Amygdala (tissue), 56 donors: ENCODE measurements around the gene SLC66A1.
"Not testable (repeated sequence)": the region's sequence is repeated elsewhere in the genome, so short reads cannot be mapped to it uniquely, and the experiment has no call there.

ENCODE experiments used
- DNase-seq, 56 donors: peaks; one replicate each; lab custom pipeline; 2025; lab: John Stamatoyannopoulos, UW

Gene SLC66A1

DNA sequence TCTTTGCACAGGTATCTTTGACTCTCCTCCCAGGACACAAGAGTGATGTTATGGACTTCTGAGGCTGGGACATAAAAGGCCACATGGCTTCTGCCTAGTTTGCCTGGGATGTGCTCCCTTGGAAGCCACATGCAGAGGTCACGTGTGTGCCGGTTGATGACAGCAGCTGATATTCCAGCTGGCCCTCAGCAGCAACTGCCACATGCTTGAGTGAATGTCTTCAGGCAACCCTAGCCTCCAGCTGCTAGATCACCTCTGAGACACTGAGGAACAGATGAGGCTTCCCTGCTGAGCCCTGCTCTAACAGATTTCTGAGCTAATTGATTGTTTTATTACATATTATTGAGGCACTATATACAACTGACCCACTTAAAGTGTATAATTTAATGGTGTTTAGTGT lies 11.9 kb upstream of the SLC66A1 start:
- DNase-seq: no peak

DNA sequence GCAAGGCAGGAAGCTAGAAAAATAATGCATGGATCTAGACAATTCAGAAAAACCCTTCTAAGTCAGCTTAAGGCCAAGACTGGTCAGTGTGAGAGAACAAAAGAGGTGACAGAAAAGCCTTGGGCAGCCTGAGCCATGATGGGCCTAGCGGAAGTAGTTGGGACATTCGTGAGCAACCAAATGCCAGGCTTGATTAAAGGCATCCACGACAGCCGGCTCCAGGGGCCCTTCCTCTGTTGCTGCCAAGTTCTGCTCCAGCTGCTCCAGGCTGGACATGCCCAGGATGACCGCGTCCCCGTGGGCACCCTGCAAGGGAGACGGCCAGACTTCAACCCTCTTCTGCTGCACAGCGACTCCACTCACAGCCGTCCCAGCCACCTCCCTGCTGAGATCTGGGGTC lies 8.0 kb upstream of the SLC66A1 start:
- DNase-seq: not testable (repeated sequence)

DNA sequence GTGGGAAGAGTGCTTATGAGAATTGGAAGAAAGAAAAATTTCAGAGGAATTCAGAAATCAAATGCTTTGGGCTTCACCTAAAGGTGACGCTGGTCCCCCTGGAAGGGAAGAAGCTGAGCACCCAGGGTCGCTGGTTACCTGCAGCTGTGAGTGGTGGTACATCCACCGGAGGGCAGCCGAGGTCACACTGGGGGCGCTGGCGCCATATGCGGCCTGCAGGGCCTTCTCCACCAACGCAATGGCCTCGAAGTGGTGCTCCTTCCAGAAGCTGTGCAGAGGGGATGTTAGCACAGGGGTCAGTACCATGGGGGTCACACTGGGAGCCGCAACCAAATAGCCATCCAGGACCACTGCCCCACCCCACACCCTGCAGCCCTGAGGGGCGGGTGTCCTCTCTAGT lies 6.2 kb upstream of the SLC66A1 start:
- DNase-seq: no peak

DNA sequence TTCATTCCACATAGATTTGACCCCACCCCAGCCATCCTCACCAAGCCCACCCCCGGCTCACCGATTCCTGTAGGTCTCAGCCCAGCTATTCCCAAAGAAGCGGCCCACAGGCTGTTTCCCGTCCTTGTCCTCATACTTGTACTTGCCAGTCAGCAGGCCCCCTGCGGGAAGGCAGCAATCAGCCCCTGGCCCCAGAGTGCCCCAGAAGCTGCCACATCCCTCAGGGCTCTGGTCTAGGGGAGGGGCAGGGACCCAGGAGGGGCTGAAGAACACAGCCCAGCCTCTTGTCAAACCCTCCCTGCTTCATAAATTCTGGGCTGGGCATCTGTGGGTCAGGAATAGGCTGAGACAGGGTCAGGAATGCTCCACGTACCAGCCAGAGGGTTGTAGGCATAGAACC lies 5.2 kb upstream of the SLC66A1 start:
- no peak for DNase-seq

DNA sequence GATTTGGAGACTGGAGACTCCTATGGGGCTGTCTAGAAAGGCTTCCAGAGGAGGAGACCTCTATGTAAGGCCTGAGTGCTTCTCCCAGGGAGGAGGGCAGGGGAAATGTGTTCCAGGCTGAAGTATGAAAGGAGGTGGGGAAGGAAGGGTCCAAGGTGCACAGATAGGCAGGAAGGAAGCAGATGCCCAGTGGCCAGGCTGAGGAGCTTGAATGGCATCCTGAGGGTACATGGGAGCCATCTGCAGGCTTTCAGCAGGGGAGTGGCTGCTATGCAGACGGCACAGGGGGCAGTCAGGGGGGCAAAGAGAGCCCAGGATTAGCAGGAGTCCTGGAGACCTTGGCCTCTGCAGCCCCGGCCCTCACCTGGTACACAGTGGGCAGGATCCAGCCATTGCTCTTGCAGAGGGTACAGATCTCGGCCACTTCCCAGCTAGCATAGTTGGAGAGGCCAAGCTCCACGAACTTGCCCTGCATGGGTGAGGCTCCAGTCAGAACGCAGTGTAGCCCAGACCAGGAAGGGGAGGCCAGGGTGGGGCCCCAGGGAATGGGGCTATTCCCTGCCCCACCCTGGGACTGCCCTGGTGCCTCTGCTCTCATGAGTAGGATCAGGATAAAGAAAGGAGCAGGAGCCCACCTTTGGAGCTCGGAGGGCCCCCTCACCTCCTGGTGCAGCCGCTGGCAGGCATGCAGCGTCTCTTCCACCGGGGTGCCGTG lies 4.2 kb upstream of the SLC66A1 start:
- no peak for DNase-seq

DNA sequence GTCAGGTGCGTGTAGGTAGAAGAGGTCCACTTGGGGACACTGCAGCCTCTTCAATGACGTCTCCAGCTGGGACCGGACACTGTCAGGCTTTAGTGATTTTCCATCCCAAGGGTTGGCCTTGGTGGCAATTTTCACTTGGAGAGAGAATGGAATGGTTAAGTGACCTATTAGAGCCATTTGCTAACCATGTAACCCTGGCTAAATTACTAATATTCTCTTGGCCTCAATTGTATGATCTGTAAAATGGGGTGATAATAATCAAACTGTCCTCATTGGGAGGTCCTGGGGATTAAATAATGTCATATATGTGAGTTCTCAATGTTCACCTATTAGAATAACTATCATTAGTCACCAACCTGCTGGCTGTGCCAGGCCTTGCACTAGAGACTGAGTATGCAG lies 3.6 kb upstream of the SLC66A1 start:
- DNase-seq: no peak

DNA sequence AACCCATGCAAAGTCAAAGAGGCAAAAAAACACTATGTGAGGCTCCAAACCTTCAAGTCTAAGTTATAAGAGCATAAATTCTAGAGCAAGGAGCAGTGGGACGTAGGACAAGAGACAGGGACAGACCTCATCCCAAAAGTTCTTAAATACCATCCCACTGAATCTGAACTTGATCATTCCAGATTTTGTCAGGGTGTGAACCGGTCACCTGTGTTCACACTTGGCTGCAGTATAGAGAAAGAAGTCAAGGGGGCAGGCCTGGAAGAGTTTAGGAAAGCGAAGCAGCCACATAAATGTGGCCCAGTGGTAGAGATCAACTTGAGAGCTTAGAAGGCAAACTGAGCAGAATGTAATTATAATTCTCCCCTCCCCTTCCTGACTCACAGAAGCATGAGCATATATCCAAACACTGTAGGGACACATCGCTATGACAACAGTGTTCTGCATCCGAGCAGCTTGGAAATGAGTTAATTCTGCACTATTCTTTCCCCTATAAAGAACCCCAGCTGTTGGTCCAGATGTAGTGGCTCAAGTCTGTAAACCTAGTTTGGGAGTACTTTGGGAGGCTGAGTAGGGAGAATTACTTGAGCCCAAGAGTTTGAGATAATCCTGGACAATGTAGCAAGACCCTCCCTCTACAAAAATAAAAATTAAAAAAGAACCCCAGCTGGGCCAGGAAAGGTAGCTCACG lies 2.9 kb upstream of the SLC66A1 start:
- no peak for DNase-seq

DNA sequence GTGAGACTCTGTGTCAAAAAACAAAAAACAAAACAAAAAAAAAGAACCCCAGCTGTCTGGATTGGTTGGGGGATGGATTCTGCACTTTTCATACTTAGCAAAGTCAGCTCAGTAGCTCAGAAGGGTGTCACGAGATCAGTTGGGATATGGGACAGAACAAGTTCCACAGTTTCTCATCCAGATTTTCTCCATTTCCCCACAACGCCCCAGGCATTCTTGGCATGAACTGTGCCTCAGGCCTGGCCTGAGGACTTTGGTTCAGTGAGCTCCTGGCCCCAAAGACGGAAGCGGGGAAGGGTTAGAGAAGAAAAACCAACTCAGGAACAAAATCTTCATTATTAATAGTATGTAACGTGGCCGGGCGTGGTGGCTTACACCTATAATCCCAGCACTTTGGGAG lies 2.1 kb upstream of the SLC66A1 start:
- DNase-seq: no peak

DNA sequence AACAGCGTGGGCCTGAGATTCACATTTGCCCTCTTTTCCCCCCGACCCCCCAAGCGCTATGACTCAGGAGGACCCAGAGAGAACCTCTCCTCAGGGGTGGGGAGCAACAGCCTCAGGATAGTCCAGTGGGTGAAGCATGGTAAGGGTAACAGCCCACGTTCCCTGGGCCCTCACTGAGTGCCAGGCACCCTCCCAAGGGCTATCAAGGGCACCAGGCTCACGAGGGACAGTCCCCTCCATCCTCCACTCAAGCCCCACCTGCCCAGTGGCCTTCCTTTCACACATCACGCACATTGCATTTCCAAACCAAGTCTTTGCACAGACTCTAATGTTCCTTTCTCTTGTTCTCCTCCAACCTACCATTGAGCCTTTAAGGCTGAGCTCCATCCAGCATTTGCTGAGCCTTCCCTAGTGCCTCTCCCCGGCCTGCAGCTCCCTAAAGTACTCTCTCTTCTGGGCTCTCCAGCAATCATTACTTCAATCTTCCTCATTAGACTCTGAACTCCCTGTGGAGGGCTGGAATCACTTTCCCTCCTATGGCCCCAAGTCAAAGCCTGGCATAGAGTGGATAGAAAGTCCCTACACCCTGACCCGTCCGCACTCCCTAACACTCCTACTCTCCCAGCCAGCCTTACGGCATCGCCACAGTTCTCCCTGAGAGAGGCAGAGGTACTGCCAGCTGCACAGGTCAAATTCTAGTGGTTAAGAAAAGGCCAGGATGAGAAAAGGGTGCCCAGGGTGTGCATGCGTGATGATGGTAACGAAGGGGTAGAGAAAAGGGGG lies 1.2 kb upstream of the SLC66A1 start:
- DNase-seq: no peak

DNA sequence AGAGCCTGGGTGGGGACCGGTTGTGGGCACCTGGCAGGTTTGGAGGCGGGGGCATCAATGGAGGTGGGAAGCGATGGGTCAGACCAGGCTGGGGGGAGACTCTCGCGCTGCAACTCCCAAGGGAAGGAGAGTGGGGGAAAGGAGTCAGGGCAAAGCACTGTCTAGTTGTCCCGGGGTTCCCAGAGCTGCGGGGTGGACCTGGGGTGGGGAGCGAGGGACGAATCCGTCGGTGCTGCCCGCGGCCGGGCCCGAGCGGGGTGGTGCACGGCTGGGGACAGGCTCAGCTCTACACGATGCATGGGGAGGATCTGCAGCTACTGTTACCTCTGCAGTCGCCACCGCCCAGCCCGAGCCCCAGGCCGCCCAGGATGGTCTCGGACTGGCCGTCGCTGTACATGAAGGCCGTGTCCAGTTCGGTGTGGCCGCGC lies 609 bp upstream of the SLC66A1 start:
- peak in 14 of 56 donors; percentile 22 to 70 (median 52) for DNase-seq

DNA sequence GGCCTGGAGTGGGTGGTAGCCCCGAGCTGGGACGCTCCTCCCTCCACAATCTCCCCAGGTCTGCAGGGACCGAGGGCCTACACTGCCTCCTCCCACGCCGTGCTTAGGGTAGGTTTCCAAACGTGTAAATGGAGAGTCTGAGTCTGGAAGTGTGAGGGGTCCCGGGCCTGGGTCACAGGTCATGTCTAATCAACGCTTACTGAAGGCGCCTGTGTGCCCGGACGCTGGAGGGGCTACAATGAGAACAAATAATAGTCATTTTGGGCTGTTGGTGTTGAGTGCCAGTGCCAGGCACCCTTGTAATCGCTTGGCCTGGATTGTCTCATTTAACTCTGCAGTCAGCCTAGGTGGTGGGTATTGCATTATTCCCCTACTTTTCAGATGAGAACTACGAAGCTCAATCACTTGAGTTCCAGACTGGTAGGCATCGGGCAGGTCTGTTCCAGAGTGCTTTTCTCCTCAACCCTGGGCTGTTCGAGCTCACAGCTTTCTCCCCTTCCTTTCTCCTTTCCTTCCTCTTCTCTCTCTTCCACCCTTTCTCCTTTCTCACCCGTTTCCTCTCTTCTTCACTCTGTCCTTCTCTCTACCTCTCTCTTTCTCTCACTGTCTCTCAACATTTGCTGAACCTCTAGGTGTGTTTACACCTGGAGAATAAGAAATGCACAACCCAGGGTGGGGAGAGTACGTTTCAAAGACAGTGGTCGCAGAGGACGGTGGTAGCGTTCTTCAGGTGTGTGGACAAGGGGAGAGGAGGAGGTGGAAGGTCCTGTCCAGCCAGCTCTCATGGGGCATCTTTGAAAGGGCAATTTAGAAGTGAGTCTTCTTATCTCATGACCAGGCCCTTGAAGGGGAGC lies 883 bp downstream of the SLC66A1 start:
- DNase-seq: no peak

DNA sequence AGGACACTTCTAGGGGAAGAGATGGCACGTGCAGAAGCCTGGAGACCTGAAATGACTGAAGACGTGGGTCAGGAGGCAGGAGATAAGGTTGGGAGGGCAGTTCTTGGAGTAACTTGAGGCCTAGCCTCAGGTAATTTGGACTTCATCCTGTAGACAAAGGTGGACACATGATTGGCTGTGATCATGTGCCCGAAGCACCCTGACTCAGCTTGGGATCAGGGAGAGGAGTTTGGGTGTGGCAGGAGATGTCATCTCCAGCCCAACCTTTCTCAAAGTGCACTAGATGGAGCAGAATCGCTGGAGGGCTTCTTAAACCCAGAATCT lies 1.5 kb downstream of the SLC66A1 start:
- no peak for DNase-seq

DNA sequence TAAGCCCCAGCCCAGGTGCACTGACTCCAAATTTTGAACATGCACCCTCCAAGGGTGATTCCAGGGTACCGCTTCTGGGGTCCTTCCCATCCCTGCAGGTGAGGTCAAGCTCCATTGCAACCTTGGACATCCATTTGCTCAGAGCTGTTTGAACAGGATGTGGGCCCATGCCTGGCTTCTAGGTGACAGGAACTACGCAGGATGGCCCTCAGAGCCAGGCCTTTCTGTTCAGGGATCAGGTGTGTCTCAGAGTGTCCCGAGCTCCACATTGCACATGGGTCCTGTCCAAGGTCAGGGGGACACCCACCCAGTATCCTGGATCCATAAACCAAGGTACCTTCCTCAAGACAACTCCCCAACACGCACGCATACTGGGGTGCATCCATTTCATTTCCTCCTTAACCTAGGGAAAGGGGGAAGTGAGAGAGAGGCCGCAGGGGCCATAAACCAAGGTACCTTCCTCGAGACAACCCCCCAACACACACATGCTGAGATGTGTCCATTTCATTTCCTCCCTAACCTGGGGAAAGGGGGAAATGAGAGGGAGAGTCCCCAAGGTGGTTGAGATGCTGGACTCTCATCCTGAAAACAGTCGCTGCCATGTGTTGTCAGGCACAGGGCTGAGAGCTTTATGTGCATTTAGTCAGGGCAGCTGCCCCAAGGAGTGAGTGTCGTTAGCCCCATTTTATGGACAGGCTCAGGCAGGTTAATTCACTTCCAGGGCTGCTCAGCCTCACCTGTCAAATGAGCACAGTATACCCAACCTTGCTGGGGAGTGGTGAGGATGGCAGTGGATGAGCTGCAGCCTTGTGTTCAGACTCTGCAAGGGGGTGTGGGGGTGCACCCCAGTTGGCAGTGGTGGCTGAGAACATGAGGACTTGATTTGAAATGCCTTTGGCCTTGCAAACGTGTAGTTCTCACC lies 2.1 kb downstream of the SLC66A1 start:
- DNase-seq: no peak

DNA sequence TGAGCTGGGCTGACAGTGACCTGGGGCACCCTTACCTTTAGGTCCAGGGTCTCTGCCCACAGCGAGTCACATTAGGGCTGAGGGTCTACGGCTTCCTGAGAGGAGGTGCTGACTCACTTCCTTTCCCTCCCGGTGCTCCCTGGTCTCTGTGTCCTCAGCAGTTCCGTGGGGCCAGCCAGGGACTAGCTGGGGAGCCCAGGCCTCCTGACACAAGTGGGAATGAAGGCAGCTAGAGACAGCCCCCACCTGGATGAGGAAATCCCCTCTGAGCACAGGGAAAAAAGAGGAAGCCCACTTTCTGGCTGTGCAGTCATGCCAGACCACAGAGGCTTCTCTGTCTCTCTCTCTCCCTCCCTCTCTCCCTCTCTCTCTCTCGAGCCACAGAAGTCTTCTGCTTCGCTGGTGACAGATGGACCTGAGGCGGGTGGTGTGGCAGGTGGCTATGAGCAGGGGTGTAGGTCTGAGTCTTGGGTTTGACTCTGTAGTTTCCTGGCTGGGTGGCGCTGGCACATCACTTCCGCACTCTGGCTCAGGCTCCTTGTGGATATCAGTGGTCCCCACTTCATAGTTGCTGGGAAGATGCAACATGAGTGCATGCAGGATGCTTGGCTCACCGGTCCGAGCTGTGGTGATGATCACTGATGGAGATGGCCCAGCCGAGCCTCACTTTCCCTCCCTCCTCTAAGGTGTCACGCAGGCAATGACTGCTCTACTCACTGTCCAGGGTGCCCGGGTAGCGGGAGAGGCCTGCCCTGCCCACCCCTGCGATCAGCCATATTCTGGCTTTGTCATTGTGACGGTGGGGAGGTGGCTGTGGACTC lies 3.5 kb downstream of the SLC66A1 start:
- no peak for DNase-seq

DNA sequence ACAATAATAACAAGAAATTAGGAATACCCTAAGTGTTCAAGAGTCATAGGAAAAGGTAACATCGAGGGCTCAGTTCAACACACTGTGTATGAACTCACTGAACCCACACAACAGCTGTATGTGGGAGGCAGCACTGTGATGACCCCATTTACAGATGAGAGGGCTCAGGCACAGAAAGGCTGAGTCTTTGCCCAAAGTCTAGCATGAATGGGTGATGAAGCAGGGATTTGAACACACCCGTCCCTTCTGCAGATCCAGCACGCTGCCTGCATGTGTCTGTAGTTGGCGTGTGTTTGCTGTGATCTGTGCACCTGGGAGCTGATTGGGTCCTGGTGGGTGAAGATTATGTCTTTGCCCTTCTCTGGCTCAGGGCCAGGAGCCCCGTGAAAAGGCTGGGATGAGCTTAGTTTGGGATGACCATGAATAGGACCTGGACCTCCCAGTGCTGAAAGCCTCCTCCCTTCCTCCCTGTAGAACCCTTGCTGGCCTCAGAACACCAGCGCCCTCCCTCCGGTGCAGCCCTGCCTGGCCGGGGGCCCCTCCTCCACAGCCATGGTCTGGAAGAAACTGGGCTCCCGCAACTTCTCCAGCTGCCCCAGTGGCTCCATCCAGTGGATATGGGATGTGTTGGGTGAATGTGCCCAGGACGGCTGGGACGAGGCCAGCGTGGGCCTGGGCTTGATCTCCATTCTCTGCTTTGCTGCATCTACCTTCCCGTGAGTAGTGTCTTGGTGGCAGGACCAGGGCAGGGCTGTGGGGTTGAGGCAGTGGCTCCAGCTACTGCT lies 5.2 kb downstream of the SLC66A1 start:
- no peak for DNase-seq

DNA sequence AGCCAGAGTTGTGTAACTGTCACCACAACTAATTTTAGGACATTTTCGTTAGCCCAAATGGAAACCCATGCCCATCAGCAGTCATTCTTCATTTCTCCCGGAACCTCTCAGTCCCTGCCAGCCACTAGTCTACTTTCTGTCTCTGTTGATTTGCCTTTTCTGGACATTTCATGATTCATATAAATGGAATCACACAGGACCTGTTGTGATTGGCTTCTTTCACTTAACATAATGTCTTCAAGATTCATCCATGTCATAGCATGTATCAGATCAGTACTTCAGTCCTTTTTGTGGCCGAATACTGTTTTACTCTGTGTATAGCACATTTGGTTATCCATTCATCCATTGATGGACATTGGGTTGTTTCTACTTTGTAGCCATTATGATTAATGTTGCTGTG lies 7.1 kb downstream of the SLC66A1 start:
- no peak for DNase-seq

DNA sequence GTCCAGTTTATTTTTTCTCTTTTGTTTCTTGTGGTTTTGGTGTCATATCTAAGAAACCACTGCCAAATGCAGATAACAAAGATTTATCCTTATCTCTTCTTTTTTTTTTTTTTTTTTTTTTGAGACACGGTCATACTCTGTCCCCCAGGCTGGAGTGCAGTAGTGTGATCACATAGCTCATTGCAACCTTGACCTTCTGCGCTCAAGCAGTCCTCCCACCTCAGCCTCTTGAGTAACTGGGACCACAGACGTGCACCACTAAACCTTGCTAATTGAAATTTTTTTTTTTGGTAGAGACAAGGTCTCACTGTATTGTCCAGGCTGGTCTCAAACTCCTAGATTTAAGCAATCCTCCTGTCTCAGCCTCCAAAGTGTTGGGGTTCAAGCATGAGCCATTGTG lies 8.9 kb downstream of the SLC66A1 start:
- no peak for DNase-seq

DNA sequence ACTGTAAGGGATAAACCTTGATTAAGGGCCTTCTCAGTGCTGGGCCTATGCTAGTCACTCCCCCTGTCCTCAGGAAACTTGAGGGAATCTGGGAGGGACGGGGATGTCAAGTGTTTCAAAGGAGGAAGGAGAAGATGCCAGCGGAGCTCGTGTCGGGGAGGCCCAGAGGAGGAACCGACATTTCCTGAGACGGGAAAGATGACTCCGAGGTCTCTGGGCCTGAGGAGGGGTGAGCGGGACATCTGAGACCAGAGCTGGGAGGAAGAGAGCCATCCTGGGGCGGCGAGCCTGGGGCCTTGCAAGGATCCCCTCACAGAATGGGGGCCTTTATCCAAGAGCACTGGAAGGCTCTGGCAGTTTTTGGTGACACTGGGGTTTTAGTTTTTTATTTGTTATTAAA lies 10.4 kb downstream of the SLC66A1 start:
- DNase-seq: no peak
